VCaP (cell line): ENCODE data around the gene ZNF605.

Experiments used
- H3K27ac ChIP-seq: fragments of 450-650 bp; 2 replicates; pipeline ENCODE4 v1.5.1; 2017
- CTCF ChIP-seq: fragments of 450-650 bp; conservative IDR thresholded peaks from 2 replicates; pipeline ENCODE4 v1.5.1; 2017; ENCODE audit warnings: mild to moderate bottlenecking, moderate library complexity

ZNF605 gene

GRCh38 chr12:132925597-132926414, 30.3 kb downstream of the ZNF605 start:
- TF ChIP-seq CTCF, result no peak
- no peak overlapping the region for H3K27ac ChIP-seq

- TF ChIP-seq CTCF, result no peak
- H3K27ac ChIP-seq, result no peak overlapping the region
These were observed 31.8 kb downstream of the ZNF605 start for GRCh38 chr12:132924356-132924755.

DNA sequence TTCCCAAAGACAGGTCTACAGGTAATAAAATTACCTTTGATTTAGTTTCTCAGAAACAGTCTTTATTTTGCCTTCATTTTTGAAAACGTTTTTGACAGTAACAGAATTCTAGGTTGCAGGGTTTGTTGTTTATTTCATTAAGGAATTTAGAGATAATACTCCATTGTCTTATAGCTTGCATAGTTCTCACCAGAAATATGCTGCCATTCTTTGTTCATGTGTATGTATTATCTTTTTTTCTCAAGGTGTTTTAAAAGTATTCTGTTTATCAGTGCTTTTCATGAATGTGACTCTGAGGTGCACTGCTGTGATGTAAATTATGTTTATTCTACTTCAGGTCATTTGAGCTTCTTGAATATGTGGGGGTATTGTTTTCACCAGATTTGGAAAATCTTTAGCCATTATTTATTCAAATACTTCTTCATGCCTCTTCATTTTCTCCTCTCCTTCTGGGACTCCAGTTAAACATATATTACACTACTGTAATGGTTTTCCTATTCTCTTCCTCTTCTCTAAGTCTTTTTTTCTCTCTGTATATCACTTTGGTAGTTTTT, 32.7 kb downstream of the ZNF605 start:
- TF ChIP-seq CTCF, result no peak
- H3K27ac ChIP-seq, result no peak overlapping the region

GRCh38 chr12:132922676-132923075, 33.4 kb downstream of the ZNF605 start:
- no peak overlapping the region for H3K27ac ChIP-seq
- no peak for TF ChIP-seq CTCF

- H3K27ac ChIP-seq, result no peak overlapping the region
- 0 out of 2 replicates have a peak, but pooled peaks have one; percentile 7 for TF ChIP-seq CTCF
These were observed 34.4 kb downstream of the ZNF605 start for GRCh38 chr12:132921685-132922084.

GRCh38 chr12:132918680-132919079, 37.4 kb downstream of the ZNF605 start:
- H3K27ac ChIP-seq, result no peak overlapping the region
- TF ChIP-seq CTCF, result no peak

- TF ChIP-seq CTCF, result no peak
- H3K27ac ChIP-seq, result peak overlapping the region; percentile 78
These were observed 47.1 kb downstream of the ZNF605 start for GRCh38 chr12:132909030-132909368.
